Calu3 (cell line): ENCODE results near the gene NBEAL2. TPM values are rescaled to one million over a fixed set of nuclear protein-coding genes. Genes with fewer than 3 reads are reported as not detected.

Experiments used
- BruUV-seq: library from RNA; stranded (reverse); fragments of 400-500 nt; replicated peaks from 2 replicates; lab custom pipeline; 2021; lab: Mats Ljungman, UMichigan
- CTCF ChIA-PET: fragments of 300-600 bp; sonication (Branson Sonifier 250); formaldehyde crosslinking; loops from one replicate; lab custom pipeline; 2022; ENCODE audit warnings: antibody characterized with exemption; lab: Charles Lee
- DNase-seq: peaks from one replicate; pipeline ENCODE4 v3.0.0; 2022
- H3K27ac Mint-ChIP-seq: one replicate; pipeline ENCODE4 v1.8.0; 2022; ENCODE audit warnings: mixed read lengths; ENCODE audit not compliant: unreplicated experiment
- H3K27me3 Mint-ChIP-seq: one replicate; pipeline ENCODE4 v1.8.0; 2022; ENCODE audit warnings: mixed read lengths; ENCODE audit not compliant: unreplicated experiment
- H3K36me3 Mint-ChIP-seq: one replicate; pipeline ENCODE4 v1.8.0; 2022; ENCODE audit warnings: mild to moderate bottlenecking, moderate library complexity, mixed read lengths; ENCODE audit not compliant: insufficient read depth, unreplicated experiment
- H3K4me1 Mint-ChIP-seq: one replicate; pipeline ENCODE4 v1.8.0; 2022; ENCODE audit warnings: mild to moderate bottlenecking, low read depth, mixed read lengths; ENCODE audit not compliant: unreplicated experiment
- H3K4me3 Mint-ChIP-seq: one replicate; pipeline ENCODE4 v1.8.0; 2022; ENCODE audit warnings: mild to moderate bottlenecking, low read depth, moderate library complexity, mixed read lengths; ENCODE audit not compliant: unreplicated experiment
- H3K9me3 Mint-ChIP-seq: one replicate; pipeline ENCODE4 v1.8.0; 2022; ENCODE audit warnings: low read depth, mixed read lengths; ENCODE audit not compliant: unreplicated experiment
- CTCF ChIP-seq: fragments of 200-600 bp; IDR thresholded peaks from one replicate; pipeline ENCODE4 v1.8.0; 2022; ENCODE audit warnings: antibody characterized with exemption; ENCODE audit not compliant: unreplicated experiment
- intact Hi-C: fragments of 100-400 bp; cut with micrococcal nuclease; formaldehyde crosslinking; loops from one replicate; pipeline ENCODE4 v1.10.0; 2022; ENCODE audit not compliant: unreplicated experiment
- total RNA-seq: library from RNA; stranded (reverse); gene quantifications from 2 replicates; pipeline ENCODE4 v1.2.3, GENCODE V29; 2022

NBEAL2 gene
- total RNA-seq, 1 experiment from 2014 or later: 143 TPM

GRCh38 chr3:46987743-46988401 is 8.4 kb downstream of the NBEAL2 start:
- Mint-ChIP-seq H3K27me3 (no peaks in the 10 kb centered on the region), H3K36me3 (peaks cover 37% of the 10 kb centered on the region), H3K4me1 (peaks cover 23% of the 10 kb centered on the region), H3K4me3 (no peak overlapping the region), H3K9me3 (no peaks in the 10 kb centered on the region), H3K27ac (no peak overlapping the region)
- intact Hi-C loops: no loop called here
- CTCF ChIA-PET: interaction anchor here (1.4 kb wide), 1 partner anchor 57 kb away, joined by 3 read pairs; no protein-coding TSS in a partner anchor
- no TSS peak for BruUV-seq
- no peak for DNase-seq
- TF ChIP-seq CTCF: no peak

GRCh38 chr3:46988616-46989015 is 9.2 kb downstream of the NBEAL2 start:
- BruUV-seq: no TSS peak
- DNase-seq: no peak
- Mint-ChIP-seq H3K4me3 (no peak overlapping the region), H3K27me3 (no peaks in the 10 kb centered on the region), H3K4me1 (peaks cover 16% of the 10 kb centered on the region), H3K27ac (no peak overlapping the region), H3K36me3 (peaks cover 29% of the 10 kb centered on the region), H3K9me3 (no peaks in the 10 kb centered on the region)
- intact Hi-C loops: no loop called here
- no peak for TF ChIP-seq CTCF
- CTCF ChIA-PET: interaction anchor here (0.6 kb wide), 1 partner anchor 47 kb away, joined by 4 read pairs; no protein-coding TSS in a partner anchor

GRCh38 chr3:46989146-46989810 is 9.8 kb downstream of the NBEAL2 start:
- Mint-ChIP-seq H3K4me1 (peaks cover 16% of the 10 kb centered on the region), H3K36me3 (peaks cover 29% of the 10 kb centered on the region), H3K9me3 (no peaks in the 10 kb centered on the region), H3K4me3 (no peak overlapping the region), H3K27ac (no peak overlapping the region), H3K27me3 (no peaks in the 10 kb centered on the region)
- CTCF ChIA-PET: no interaction called here
- BruUV-seq: no TSS peak
- no peak for DNase-seq
- intact Hi-C loops: no loop called here
- TF ChIP-seq CTCF: no peak

GRCh38 chr3:46990573-46991374 is 11.3 kb downstream of the NBEAL2 start:
- TF ChIP-seq CTCF: no peak
- peaks cover 27% of the 10 kb centered on the region for H3K36me3 Mint-ChIP-seq
- H3K27ac Mint-ChIP-seq: peak overlapping the region; percentile 47
- intact Hi-C loops: no loop called here
- DNase-seq: no peak
- peaks cover 9% of the 10 kb centered on the region for H3K4me1 Mint-ChIP-seq
- H3K27me3 Mint-ChIP-seq: no peaks in the 10 kb centered on the region
- no TSS peak for BruUV-seq
- no peaks in the 10 kb centered on the region for H3K9me3 Mint-ChIP-seq
- H3K4me3 Mint-ChIP-seq: no peak overlapping the region
- CTCF ChIA-PET: interaction anchor here (1.0 kb wide), 1 partner anchor 9 kb away, joined by 4 read pairs; no protein-coding TSS in a partner anchor
